Measurements from ENCODE around the gene FKBP1A.
"Not testable (repeated sequence)": the region's sequence is repeated elsewhere in the genome, so short reads cannot be mapped to it uniquely, and the experiment has no call there.

The FKBP1A gene

DNA sequence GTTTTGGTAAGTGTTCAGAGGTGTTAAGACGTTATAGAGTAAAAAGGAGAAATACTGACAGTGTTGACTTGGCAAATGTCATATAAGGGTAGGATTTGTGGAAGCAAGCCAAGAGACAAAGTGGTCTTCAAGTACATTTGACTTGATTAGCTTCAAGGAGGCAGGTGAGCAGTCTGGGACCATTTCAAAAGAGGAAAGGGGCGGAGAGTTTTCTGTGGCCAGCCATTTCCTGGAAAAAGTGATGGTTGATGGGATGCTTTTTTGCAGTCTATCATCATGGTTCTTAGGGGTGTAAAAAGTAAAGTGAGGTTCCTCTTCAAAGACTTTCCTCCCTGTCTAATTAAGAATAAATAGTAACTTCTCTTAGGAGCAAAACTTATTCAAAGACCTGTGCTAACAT is 28.7 kb downstream of the FKBP1A start:
- DNase-seq (ENCODE audit: low read depth in 1 of 2, low spot score in 1 of 2) = no peak
- in situ Hi-C loops (cut with HindIII; ENCODE audit: low pct_unique_long_range_greater_than_20kb, low sequenced_read_pairs) = no loop called here
- no peak for TF ChIP-seq JUND (IDR thresholded peaks at IDR 0.05; ENCODE audit: low read depth)

DNA sequence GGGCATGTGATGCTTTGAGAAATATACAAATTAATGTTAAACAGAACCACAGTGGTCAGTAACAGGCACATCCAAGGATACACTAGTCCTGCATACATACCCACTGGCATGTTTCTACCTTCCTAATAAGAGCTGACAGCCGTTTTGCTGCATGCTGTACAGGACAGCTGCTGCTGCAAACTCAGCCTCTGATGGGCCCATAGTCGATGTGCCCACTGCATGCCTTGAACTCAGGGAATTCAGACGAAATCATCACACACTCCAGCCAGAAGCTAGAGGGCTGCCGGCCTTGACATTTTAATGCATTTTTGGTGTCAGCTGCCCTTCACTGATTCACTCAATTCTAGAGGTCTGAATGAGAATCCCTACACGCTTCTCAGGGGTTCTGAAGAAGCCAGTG is 29.3 kb downstream of the FKBP1A start:
- no peak for TF ChIP-seq JUND (IDR thresholded peaks at IDR 0.05; ENCODE audit: low read depth)
- no peak for DNase-seq (ENCODE audit: low read depth in 1 of 2, low spot score in 1 of 2)
- in situ Hi-C loops (cut with HindIII; ENCODE audit: low pct_unique_long_range_greater_than_20kb, low sequenced_read_pairs) = no loop called here

DNA sequence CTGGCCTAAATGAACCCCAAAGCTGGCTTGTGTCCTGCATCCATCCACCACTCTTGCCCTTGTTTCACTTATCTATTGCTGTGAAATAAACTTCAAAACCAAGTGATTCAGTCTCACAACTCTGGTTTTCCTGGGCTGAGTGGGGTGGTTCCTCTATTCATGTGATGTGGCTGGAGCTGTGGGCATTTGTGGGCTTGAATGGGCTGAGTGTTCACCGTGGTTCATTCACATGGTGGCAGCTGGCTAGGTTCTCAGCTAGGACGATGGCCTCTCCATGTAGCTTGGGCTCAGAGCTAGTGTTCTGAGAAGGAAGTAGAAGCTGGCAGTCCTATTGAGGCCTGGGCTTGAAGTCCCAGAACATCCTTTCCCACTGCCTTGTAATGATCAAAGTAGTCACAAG is 30.4 kb downstream of the FKBP1A start:
- DNase-seq (ENCODE audit: low read depth in 1 of 2, low spot score in 1 of 2) = no peak
- TF ChIP-seq JUND (IDR thresholded peaks at IDR 0.05; ENCODE audit: low read depth) = no peak
- in situ Hi-C loops (cut with HindIII; ENCODE audit: low pct_unique_long_range_greater_than_20kb, low sequenced_read_pairs) = no loop called here

DNA sequence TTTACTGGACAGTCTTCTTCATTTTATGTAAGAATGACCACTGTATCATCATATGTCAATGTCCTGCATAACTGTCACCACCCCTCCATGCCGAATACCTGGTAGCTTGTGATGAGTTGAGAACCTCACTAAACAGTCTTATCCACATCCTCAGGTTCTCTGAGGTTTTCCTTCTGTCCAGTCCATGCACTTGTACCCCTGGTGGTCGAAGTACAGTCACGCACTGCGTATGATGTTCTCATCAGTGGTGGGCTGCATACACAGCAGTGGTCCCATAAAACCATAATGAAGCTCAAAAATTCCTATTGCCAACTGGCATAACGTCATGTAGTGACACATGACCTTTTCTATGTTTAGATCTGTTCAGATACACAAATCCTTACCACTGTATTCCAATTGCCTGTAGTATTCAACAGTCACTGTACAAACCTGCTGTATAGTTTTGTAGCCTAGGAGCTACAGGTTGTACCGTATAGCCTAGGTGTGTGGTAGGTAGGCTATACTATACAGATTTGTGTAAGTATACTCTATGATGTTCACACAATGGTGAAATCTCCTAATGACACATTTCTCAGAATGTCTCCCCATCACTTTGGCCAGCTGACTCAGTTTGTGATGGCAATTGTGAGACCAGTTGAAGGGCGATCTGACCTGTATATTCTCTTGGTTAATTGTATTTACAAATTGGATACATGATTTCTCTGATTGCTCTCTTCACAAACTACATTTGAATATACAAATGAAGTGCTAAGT is 32.6 kb downstream of the FKBP1A start:
- in situ Hi-C loops (cut with HindIII; ENCODE audit: low pct_unique_long_range_greater_than_20kb, low sequenced_read_pairs) = no loop called here
- no peak for DNase-seq (ENCODE audit: low read depth in 1 of 2, low spot score in 1 of 2)
- TF ChIP-seq JUND (IDR thresholded peaks at IDR 0.05; ENCODE audit: low read depth) = no peak

DNA sequence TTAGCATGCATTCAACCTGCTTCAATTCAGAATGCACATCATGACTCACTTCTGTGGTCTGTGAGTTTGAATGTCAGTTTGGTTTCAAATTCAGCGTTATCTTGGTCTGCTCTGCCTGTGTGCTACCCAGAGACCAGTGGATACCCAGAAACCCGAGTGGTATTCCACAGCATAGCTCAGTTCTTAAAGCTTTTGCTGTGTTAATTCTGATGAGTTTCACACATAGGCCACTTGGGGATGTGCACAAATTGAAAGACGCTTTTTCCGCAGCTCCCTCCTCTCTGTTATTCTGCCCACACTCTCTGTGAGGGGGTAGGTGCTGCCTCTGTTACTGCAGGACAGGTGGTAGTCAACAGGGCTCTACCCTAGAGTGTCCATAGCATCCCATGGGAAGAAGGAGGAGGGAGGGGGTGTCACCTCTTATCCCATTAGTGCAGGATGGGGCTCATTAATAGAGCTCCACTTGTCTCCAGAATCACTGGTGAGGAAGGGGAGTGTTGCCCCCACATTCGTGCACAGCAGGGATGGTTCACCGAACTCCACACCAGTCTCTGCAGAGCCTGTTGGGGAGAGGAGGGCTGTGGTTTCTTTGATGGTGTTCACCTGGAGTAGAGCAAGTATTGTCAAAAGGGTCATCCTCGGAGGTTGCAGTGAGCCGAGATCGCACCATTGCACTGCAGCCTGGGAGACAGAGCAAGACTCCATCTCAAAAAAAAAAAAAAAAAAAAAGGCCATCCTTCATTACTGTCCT is 34.8 kb downstream of the FKBP1A start:
- TF ChIP-seq JUND (IDR thresholded peaks at IDR 0.05; ENCODE audit: low read depth) = no peak
- no peak for DNase-seq (ENCODE audit: low read depth in 1 of 2, low spot score in 1 of 2)

DNA sequence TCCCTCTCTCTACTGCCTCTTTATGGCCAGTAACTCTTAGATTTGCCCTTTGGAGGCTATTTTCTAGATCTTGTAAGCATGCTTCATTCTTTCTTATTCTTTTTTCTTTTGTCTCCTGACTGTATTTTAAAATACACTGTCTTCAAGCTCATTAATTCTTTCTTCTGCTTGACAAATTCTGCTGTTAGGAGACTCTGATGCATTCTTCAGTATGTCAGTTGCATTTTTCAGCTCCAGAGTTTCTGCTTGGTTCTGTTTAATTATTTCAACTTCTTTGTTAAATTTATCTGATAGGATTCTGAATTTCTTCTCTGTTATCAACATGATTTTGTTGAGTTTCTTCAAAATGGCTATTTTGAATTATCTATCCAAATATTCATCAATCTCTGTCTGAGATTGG is 38.9 kb downstream of the FKBP1A start:
- DNase-seq (ENCODE audit: low read depth in 1 of 2, low spot score in 1 of 2) = no peak

More for the DNA sequence above, 34.8 kb downstream of the FKBP1A start:
- in situ Hi-C loops (cut with HindIII; ENCODE audit: low pct_unique_long_range_greater_than_20kb, low sequenced_read_pairs) = no loop called here

DNA sequence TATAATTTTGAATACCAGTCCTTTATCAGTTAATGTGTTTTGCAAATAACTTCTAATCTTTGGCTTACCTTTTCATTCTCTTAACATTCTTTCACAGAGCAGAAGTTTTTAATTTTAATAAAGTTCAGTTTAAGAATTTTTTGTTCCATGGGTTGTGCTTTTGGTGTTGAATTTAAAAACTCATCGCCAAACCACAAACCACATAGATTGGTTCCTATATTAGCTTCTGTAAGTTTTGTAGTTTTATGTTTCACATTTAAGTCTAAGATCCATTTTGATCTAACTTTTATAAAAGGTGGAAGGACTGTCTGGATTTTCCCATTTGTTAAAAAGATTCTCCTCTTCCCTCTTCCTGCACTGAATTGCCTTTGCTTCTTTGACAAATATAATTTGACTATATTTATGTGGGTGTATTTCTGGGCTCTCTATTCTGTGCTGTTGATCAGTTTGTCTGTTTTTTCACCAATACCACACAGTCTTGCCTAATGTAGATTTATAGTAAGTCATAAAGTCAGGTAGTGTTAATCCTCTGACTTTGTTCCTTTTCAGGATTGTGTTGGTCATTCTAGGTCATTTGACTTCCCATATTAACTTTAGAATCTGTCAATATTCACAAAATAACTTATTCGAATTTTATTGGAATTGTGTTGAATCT is 46.4 kb downstream of the FKBP1A start:
- in situ Hi-C loops (cut with HindIII; ENCODE audit: low pct_unique_long_range_greater_than_20kb, low sequenced_read_pairs) = no loop called here
- no peak for TF ChIP-seq JUND (IDR thresholded peaks at IDR 0.05; ENCODE audit: low read depth)
- DNase-seq (ENCODE audit: low read depth in 1 of 2, low spot score in 1 of 2) = no peak

More for the DNA sequence above, 38.9 kb downstream of the FKBP1A start:
- in situ Hi-C loops (cut with HindIII; ENCODE audit: low pct_unique_long_range_greater_than_20kb, low sequenced_read_pairs) = no loop called here
- TF ChIP-seq JUND (IDR thresholded peaks at IDR 0.05; ENCODE audit: low read depth) = no peak

DNA sequence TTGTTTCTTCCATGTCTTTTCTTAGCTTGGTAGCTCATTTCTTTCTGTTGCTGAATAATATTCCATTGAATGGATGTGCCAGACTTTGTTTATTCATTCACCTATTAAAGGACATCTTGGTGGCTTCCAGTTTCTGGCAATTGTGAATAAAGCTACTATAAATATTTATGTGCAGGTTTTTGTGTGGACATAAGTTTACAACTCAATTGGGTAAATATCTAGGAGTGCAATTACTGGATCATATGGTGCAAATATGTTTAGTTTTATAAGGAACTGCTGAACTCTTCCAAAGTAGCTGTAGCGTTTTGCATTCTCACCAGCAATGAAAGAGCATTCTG is 47.1 kb downstream of the FKBP1A start:
- in situ Hi-C loops (cut with HindIII; ENCODE audit: low pct_unique_long_range_greater_than_20kb, low sequenced_read_pairs) = no loop called here
- DNase-seq (ENCODE audit: low read depth in 1 of 2, low spot score in 1 of 2) = no peak
- TF ChIP-seq JUND (IDR thresholded peaks at IDR 0.05; ENCODE audit: low read depth) = no peak

DNA sequence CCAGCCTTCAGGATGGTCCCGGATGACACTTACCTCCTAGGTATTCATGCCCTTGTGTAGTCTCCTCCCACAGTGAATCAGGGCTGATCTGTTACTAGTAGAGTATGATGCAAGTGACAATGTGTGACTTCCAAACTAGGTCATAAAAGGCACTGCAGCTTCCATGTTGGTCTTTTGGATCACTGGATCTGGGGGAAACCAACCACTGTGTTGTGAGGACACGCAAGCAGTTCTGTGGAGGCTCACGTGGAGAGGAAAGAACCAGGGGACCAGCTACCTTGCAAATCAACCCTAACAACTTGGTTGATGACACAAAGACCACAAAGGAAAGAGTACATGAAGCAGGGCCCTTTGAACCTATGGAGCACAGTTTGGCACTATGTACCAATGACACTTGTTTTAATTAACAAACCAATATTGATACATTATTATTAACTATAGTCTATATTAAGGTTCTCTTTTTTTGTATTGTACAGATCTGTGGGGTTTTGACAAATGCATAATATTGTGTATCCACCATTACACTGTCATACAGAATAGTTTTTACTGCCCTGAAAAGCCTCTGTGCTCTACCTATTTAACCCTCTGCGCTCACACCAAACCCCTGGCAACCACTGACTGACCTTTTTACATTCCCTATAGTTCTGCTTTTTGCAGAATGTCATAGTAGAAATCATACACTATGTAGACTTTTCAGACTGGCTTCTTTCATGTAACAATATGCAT is 47.7 kb downstream of the FKBP1A start:
- in situ Hi-C loops (cut with HindIII; ENCODE audit: low pct_unique_long_range_greater_than_20kb, low sequenced_read_pairs) = no loop called here
- no peak for DNase-seq (ENCODE audit: low read depth in 1 of 2, low spot score in 1 of 2)
- TF ChIP-seq JUND (IDR thresholded peaks at IDR 0.05; ENCODE audit: low read depth) = no peak

DNA sequence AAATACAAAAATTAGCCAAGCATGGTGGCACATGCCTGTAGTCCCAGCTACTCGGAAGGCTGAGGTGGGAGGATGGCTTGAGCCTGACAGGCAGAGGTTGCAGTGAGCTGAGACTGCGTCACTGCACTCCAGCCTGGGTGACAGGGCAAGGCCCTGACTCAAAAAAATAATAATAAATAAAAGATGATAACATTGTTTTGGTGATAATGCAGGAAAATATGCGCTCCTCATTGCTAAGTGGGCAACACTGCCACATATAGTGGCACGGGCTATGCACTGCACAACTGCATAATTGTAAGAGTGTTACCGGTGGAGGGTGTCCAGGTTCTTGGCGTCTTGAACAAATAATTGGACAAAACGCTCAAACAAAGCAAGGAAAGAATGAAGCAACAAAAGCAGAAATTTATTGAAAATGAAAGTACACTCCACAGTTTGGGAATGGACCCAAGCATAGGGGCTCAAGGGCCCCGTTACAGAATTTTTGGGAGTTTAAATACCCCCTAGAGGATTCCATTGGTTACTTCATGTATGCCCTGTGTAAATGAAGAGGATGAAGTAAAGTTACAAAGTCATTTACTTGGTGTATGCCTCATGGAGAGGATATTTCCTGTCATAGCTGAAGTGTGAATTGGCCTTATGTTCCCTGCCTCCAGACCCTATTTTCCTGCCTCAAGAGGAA is 49.3 kb downstream of the FKBP1A start:
- DNase-seq (ENCODE audit: low read depth in 1 of 2, low spot score in 1 of 2); in situ Hi-C loops (cut with HindIII; ENCODE audit: low pct_unique_long_range_greater_than_20kb, low sequenced_read_pairs): not testable (repeated sequence)

DNA sequence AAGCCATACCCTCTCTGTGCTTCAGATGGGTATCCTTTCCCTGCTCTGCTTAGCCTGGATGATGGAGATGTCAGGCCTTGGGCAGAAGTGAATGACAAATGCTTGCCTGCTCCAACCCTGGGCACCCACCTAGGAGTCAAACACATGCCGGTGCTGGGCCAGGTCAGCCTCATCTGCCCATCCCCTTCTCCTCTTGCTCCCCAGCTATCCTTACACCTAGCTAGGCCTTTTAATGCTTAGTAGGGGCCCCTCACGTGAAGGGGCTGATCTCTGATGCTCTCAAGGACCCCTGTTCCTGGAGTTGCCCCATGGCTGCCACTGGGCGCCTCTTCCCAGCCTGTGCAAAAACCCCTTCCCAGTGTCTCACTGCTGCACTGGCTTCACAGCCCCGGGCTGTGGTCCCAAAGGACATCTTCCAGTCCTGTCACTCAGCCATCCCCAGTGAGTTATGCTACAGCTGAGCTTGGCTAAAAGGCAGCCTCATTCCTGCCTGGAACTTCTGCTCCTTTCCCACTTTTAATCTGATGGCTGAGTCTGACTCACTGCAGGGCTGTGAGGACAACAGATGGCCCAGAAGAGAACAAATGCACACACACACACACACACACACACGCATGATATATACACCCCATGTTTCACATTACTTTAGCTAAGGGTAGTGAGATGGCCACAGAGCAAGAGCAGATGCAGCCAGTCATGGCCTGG is 51.1 kb downstream of the FKBP1A start:
- TF ChIP-seq JUND (IDR thresholded peaks at IDR 0.05; ENCODE audit: low read depth) = no peak
- in situ Hi-C loops (cut with HindIII; ENCODE audit: low pct_unique_long_range_greater_than_20kb, low sequenced_read_pairs) = no loop called here
- no peak for DNase-seq (ENCODE audit: low read depth in 1 of 2, low spot score in 1 of 2)

DNA sequence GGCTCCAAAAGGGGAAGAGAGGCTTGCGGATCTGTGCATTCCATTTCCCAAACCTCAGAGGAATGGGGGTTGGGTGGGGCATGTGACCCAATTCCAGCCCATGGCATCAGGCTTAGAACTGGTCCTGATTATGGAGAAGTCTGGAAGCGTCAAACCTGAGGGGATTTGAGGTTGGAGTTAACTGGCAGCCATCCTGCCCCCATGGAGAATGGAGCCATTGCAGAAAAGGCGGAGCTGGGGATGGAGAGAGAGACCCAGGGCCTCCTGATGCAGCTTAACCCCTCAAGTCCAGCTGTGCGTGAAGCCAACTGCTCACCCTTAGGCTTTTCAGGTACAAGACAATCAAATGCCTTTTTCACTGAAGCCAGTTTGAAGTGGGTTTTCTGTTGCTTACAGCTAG is 54.1 kb downstream of the FKBP1A start:
- no peak for TF ChIP-seq JUND (IDR thresholded peaks at IDR 0.05; ENCODE audit: low read depth)
- DNase-seq (ENCODE audit: low read depth in 1 of 2, low spot score in 1 of 2) = no peak
- in situ Hi-C loops (cut with HindIII; ENCODE audit: low pct_unique_long_range_greater_than_20kb, low sequenced_read_pairs) = no loop called here
